PC-3 (cell line): ENCODE measurements around the gene RGS11. TPM values are rescaled to one million over a fixed set of nuclear protein-coding genes. Genes with fewer than 3 reads are reported as not detected.

Experiments used
- ATAC-seq: fragments of 200-7000 bp; cut with Tn5 transposase; 2 replicates; pipeline ENCODE4 v1.9.1; 2020; ENCODE audit warnings: mild to moderate bottlenecking, moderate library complexity
- BruUV-seq: library from RNA; stranded (reverse); fragments of 400-500 nt; replicated peaks from 2 replicates; lab custom pipeline; 2021; lab: Mats Ljungman, UMichigan
- CTCF ChIA-PET: fragments of 300-600 bp; sonication (Branson Sonifier 250); formaldehyde crosslinking; loops from one replicate; lab custom pipeline; 2022; ENCODE audit warnings: antibody characterized with exemption; lab: Charles Lee
- POLR2A ChIA-PET: fragments of 300-600 bp; sonication (Branson Sonifier 250); formaldehyde crosslinking; loops from one replicate; lab custom pipeline; 2022; ENCODE audit warnings: antibody characterized with exemption; ENCODE audit not compliant: unreplicated experiment; lab: Charles Lee
- DNase-seq: peaks from one replicate; pipeline ENCODE4 v3.0.0-alpha.2; 2015
- H2AFZ ChIP-seq: fragments of 300-600 bp; sonication (generic); 2 replicates; pipeline ENCODE4 v1.6.0; 2016; ENCODE audit warnings: antibody characterized with exemption, low read length
- H3F3A ChIP-seq: fragments of 300-600 bp; sonication (generic); one replicate; pipeline ENCODE4 v1.6.0; 2017; ENCODE audit warnings: antibody characterized with exemption, low read length, control low read depth, mild to moderate bottlenecking; ENCODE audit not compliant: unreplicated experiment
- H3K27ac ChIP-seq: fragments of 300-600 bp; sonication (generic); 2 replicates; pipeline ENCODE4 v1.5.1; 2016; ENCODE audit warnings: mild to moderate bottlenecking, low read length
- H3K27me3 ChIP-seq: fragments of 300-600 bp; sonication (generic); 2 replicates; pipeline ENCODE4 v1.6.1; 2016; ENCODE audit warnings: low read length, mixed read lengths
- H3K36me3 ChIP-seq: fragments of 300-600 bp; sonication (generic); 2 replicates; pipeline ENCODE4 v1.6.1; 2016; ENCODE audit warnings: low read depth, mixed run types, low read length, mixed read lengths
- H3K4me1 ChIP-seq: fragments of 300-600 bp; sonication (generic); 2 replicates; pipeline ENCODE4 v1.5.1; 2016; ENCODE audit warnings: low read length; ENCODE audit not compliant: insufficient read depth
- H3K4me2 ChIP-seq: fragments of 300-600 bp; sonication (generic); 2 replicates; pipeline ENCODE4 v1.6.0; 2016; ENCODE audit warnings: low read length
- H3K4me3 ChIP-seq: fragments of 300-600 bp; sonication (generic); 2 replicates; pipeline ENCODE4 v1.5.1; 2016; ENCODE audit warnings: mild to moderate bottlenecking, low read length, mixed read lengths
- H3K79me2 ChIP-seq: fragments of 300-600 bp; sonication (generic); 2 replicates; pipeline ENCODE4 v1.6.1; 2017; ENCODE audit warnings: low read length, mixed read lengths
- H3K9ac ChIP-seq: fragments of 300-600 bp; sonication (generic); 2 replicates; pipeline ENCODE4 v1.6.0; 2016; ENCODE audit warnings: mild to moderate bottlenecking, low read length
- H3K9me2 ChIP-seq: fragments of 300-600 bp; sonication (generic); replicated peaks from 2 replicates; pipeline ENCODE4 v1.6.1; 2016; ENCODE audit warnings: mixed run types, low read length, mixed read lengths
- H3K9me3 ChIP-seq: fragments of 300-600 bp; sonication (generic); 2 replicates; pipeline ENCODE4 v1.6.1; 2016; ENCODE audit warnings: low read length, mixed read lengths
- H4K20me1 ChIP-seq: fragments of 300-600 bp; sonication (generic); 2 replicates; pipeline ENCODE4 v1.6.1; 2016; ENCODE audit warnings: low read length, mixed read lengths
- EZH2 ChIP-seq: fragments of 300-600 bp; sonication (generic); IDR thresholded peaks from one replicate; pipeline ENCODE4 v1.6.1; 2017; ENCODE audit warnings: antibody characterized with exemption, mild to moderate bottlenecking, low read length; ENCODE audit not compliant: unreplicated experiment
- EZH2phosphoT487 ChIP-seq: fragments of 300-600 bp; sonication (generic); IDR thresholded peaks from 2 replicates; pipeline ENCODE4 v1.6.1; 2018; ENCODE audit warnings: mild to moderate bottlenecking, antibody characterized with exemption, low read length, borderline replicate concordance
- intact Hi-C: fragments of 100-400 bp; cut with micrococcal nuclease; formaldehyde crosslinking; loops from 2 replicates; pipeline ENCODE4 v1.9.0; 2023
- total RNA-seq: library from RNA; depleted of rRNA; stranded (reverse); fragments of >200 nt; gene quantifications from 2 replicates; pipeline ENCODE4 v1.2.3, GENCODE V29; 2014
- TF ChIP-seq, protein P1 (sequence below): fragments of 300-600 bp; sonication (generic); conservative IDR thresholded peaks from 2 replicates; pipeline ENCODE4 v1.5.1; 2017; ENCODE audit warnings: antibody characterized with exemption, low read depth, mild to moderate bottlenecking, low read length

The RGS11 gene
- total RNA-seq, 1 experiment from 2014 or later = 1.2 TPM

DNA sequence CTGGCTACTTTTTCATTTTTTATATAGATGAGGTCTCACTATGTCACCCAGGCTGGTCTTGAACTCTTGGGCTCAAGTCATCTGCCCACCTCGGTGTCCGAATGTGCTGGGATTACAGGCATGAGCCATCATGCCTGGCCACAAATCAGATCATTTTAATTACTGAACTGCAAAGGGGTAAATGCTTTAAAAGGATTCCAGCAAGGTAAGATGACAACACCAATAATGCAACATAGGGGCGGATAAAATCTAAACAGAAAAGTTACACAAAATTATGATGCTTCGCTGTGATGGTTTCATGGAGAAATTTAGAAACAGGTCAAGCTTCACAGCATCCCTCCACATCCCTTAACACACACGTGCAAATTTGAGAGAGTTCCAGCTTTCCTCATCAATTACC, 44.5 kb upstream of the RGS11 start:
- no peaks in the 10 kb centered on the region; the same call in 1 of the 2 replicates for H4K20me1 ChIP-seq
- intact Hi-C loops = no loop called here
- ATAC-seq = no peak
- H3K27me3 ChIP-seq = no peaks in the 10 kb centered on the region
- no peak overlapping the region for H3K27ac ChIP-seq
- peaks cover 31% of the 10 kb centered on the region for H3K79me2 ChIP-seq
- TF ChIP-seq EZH2 = no peak
- TF ChIP-seq, protein P1, sequence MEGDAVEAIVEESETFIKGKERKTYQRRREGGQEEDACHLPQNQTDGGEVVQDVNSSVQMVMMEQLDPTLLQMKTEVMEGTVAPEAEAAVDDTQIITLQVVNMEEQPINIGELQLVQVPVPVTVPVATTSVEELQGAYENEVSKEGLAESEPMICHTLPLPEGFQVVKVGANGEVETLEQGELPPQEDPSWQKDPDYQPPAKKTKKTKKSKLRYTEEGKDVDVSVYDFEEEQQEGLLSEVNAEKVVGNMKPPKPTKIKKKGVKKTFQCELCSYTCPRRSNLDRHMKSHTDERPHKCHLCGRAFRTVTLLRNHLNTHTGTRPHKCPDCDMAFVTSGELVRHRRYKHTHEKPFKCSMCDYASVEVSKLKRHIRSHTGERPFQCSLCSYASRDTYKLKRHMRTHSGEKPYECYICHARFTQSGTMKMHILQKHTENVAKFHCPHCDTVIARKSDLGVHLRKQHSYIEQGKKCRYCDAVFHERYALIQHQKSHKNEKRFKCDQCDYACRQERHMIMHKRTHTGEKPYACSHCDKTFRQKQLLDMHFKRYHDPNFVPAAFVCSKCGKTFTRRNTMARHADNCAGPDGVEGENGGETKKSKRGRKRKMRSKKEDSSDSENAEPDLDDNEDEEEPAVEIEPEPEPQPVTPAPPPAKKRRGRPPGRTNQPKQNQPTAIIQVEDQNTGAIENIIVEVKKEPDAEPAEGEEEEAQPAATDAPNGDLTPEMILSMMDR = no peak
- TF ChIP-seq EZH2phosphoT487 = no peak
- no peaks in the 10 kb centered on the region for H3F3A ChIP-seq
- H3K4me1 ChIP-seq = no peaks in the 10 kb centered on the region
- no peaks in the 10 kb centered on the region for H3K9me2 ChIP-seq
- H3K9ac ChIP-seq = no peak overlapping the region
- no peak overlapping the region for H3K4me3 ChIP-seq
- no peaks in the 10 kb centered on the region for H3K9me3 ChIP-seq
- H2AFZ ChIP-seq = no peak overlapping the region
- ChIA-PET CTCF (no interaction called here), POLR2A (no interaction called here)
- no peak for DNase-seq
- BruUV-seq = no TSS peak
- H3K36me3 ChIP-seq = no peaks in the 10 kb centered on the region
- no peak overlapping the region for H3K4me2 ChIP-seq

DNA sequence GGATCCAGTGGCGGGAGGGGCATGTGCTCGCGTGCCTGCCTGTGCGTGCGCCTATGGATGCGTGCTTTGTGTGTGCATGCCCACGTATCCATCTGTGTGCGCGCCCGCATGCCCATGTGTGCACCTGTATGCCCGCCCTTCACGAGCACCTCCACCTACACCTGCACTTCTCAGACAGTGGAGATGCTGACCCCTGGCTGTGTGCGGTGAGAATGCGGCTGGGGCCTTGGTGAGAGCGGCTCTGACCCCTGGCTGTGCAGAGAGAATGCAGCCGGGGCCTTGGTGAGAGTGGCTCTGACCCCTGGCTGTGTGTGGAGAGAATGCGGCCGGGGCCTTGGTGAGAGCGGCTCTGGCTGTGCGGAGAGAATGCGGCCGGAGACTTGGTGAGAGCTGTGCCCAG, 42.9 kb upstream of the RGS11 start:
- CTCF ChIA-PET = no interaction called here
- H3K4me2 ChIP-seq = no peak overlapping the region
- no peak for ATAC-seq
- peaks cover 19% of the 10 kb centered on the region for H3K79me2 ChIP-seq
- H3K9me3 ChIP-seq = no peaks in the 10 kb centered on the region
- no peak overlapping the region for H3K27ac ChIP-seq
- no peak overlapping the region for H2AFZ ChIP-seq
- no peaks in the 10 kb centered on the region for H3K36me3 ChIP-seq
- H3K9ac ChIP-seq = no peak overlapping the region
- H3K27me3 ChIP-seq = no peaks in the 10 kb centered on the region
- no peak for DNase-seq
- no peaks in the 10 kb centered on the region; the same call in 1 of the 2 replicates for H4K20me1 ChIP-seq
- no peak overlapping the region for H3K4me3 ChIP-seq
- H3K4me1 ChIP-seq = no peaks in the 10 kb centered on the region
- no peak for TF ChIP-seq EZH2phosphoT487
- TF ChIP-seq, protein P1 = peak; percentile 27; the same call in 1 of the 2 replicates
- no peak for TF ChIP-seq EZH2
- no peaks in the 10 kb centered on the region for H3K9me2 ChIP-seq
- POLR2A ChIA-PET = no interaction called here
- H3F3A ChIP-seq = no peaks in the 10 kb centered on the region
- intact Hi-C loops = no loop called here
- BruUV-seq = no TSS peak

- intact Hi-C loops = no loop called here
- H3K9ac ChIP-seq = no peak overlapping the region
- ChIA-PET CTCF (no interaction called here), POLR2A (no interaction called here)
- no peaks in the 10 kb centered on the region for H4K20me1 ChIP-seq
- H3K27me3 ChIP-seq = no peaks in the 10 kb centered on the region
- H3K36me3 ChIP-seq = no peaks in the 10 kb centered on the region
- no peaks in the 10 kb centered on the region for H3K9me3 ChIP-seq
- H3K27ac ChIP-seq = no peak overlapping the region
- ATAC-seq (no peak), DNase-seq (no peak)
- no peak overlapping the region for H3K4me3 ChIP-seq
- no peaks in the 10 kb centered on the region for H3K9me2 ChIP-seq
- no peak for TF ChIP-seq EZH2
- TF ChIP-seq, protein P1 = no peak
- no peak for TF ChIP-seq EZH2phosphoT487
- H3F3A ChIP-seq = no peaks in the 10 kb centered on the region
- H3K4me1 ChIP-seq = no peaks in the 10 kb centered on the region
- H3K4me2 ChIP-seq = no peak overlapping the region
- peaks cover 18% of the 10 kb centered on the region for H3K79me2 ChIP-seq
- H2AFZ ChIP-seq = no peak overlapping the region
- no TSS peak for BruUV-seq
These were observed 41.8 kb upstream of the RGS11 start for GRCh38 chr16:317583-317982.
